CMK (cell line): ENCODE data around the gene TNNI2.

Source experiments
- DNase-seq: peaks from one replicate; pipeline ENCODE4 v3.0.0-alpha.2; 2010; ENCODE audit warnings: low read depth

The TNNI2 gene

DNA sequence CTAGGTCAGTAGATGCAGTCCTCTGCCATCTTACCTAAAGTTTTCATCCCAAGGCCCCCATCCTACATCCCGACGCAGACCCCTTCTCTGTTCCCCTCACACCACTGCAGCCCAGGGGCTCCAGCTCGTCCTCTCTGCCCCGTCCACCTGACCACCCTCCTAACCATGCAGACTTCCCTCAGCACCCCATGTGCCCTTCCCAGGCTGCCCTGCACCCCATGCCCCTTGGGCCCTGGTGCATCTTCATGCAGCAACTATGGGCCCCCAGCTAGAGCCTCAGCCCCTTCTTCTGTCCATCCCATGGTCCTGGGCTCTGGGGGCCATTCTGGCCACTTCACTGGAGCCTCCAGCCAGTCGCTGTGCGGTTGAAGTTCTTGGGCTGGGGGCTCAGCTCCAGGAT is 50.0 kb downstream of the TNNI2 start:
- DNase-seq: no peak

DNA sequence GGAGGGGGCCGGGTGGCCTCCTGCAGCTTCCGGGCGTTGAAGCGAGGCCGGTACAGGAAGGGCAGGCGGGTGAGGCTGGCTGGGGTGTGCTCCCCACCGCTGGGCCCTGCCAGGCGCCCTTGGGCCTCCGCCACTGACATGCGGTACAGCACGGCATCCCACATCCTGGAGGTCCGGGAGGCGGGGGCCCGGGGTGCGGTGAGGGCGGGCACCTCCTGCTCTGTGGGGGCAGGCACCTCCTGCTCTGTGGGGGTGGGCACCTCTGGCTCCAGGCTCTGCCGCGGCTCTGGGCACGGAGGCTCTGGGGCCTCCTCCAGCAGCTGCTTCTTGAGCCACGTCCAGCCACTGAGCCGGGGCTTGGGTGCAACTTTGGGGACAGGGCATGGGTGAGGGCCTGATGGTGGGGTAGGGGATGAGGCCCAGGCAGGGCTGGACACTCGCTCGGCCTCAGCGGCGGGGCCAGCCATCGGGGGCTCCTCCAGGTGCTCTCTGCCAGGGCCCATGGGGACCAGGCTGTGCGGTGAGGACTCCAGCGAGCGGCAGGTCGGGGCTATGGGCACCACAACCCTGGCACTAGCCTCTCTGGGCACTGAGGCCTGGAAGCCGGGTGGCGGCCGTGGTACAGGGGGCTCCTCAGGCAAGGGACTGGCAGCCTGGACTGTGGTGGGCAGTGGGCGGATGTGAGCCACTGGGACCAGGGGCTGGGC is 50.6 kb downstream of the TNNI2 start:
- peak; percentile 68 for DNase-seq

DNA sequence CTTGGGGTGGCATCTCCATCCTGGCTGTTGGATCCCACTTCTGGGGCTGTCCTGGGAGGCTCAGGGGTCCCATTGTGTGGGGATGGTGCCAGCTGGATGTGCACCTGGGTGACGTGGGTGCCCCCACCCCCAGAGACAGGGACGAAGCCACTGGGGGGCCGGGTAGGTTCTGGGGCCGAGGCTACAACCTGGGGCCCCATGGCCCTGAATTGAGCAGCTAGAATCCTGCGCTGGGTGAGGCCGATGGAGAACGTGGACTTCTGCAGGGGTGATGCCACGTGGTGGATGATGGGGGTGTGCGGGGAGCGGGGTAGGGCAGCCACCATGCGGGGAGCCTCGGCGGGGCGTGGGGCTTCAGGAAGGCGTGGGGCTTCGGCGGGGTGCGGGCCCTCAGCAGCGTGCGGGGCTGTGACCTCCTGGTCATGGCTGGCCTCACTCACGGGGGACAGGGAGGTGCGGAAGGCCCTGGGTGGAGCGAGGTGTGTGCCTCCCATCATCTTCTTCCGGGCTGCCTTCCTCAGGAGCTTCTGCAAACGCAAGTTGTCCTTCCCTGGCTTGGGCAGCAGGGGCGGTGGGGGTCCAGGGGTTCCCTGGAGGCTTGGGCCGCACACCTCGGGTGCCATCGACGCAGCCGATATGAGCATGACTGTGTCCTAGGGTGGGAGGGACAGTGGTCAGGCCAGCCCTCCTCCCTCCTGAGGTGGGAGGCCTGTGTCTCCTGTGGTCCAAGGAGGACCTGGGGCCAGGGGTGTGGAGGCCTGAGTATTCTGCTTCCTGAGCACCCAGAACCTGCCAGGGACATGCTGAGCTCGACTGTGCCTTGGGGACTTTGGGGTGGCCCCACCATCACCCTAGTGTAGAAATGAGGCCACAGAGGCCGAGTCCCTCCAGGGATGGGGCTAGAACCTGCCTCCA is 51.4 kb downstream of the TNNI2 start:
- no peak for DNase-seq
